Fibroblast of lung (primary cell): ENCODE data around the gene LGR6. TPM values are rescaled to one million over a fixed set of nuclear protein-coding genes. Genes with fewer than 3 reads are reported as not detected.
"Not testable (repeated sequence)": the region's sequence is repeated elsewhere in the genome, so short reads cannot be mapped to it uniquely, and the experiment has no call there.

Experiments used
- DNase-seq, 2 donors: peaks; one replicate each; pipeline versions ENCODE4 v3.0.0 to v3.0.0-alpha.2; 2010; ENCODE audit warnings: low read depth in 2 of 2
- H2AFZ ChIP-seq: 2 replicates; pipeline ENCODE4 v1.5.1; 2012; ENCODE audit warnings: low read length, control low read depth, inconsistent platforms
- H3K27ac ChIP-seq: 2 replicates; pipeline ENCODE4 v1.5.1; 2011; ENCODE audit warnings: low read length, control low read depth; ENCODE audit not compliant: insufficient read depth
- H3K27me3 ChIP-seq: 2 replicates; pipeline ENCODE4 v1.5.1; 2011; ENCODE audit warnings: mild to moderate bottlenecking, low read length; ENCODE audit not compliant: control insufficient read depth, insufficient read depth
- H3K36me3 ChIP-seq: 2 replicates; pipeline ENCODE4 v1.5.1; 2011; ENCODE audit warnings: low read length; ENCODE audit not compliant: control insufficient read depth, insufficient read depth
- H3K4me1 ChIP-seq: 2 replicates; pipeline ENCODE4 v1.5.1; 2011; ENCODE audit warnings: low read length; ENCODE audit not compliant: control insufficient read depth, insufficient read depth; ENCODE audit errors: extremely low read depth
- H3K4me2 ChIP-seq: 2 replicates; pipeline ENCODE4 v1.5.1; 2011; ENCODE audit warnings: low read length, control low read depth; ENCODE audit not compliant: insufficient read depth; ENCODE audit errors: extremely low read depth
- H3K4me3 ChIP-seq, 4 experiments: fragments of 200-600 bp in 1 of 4; sonication (generic) in 1 of 4; replicated peaks in 1 of 4; 2 replicates each; pipeline ENCODE4 v1.5.1; 2011 to 2016; ENCODE audit warnings: low read length in 4 of 4, low read depth in 3 of 4, mild to moderate bottlenecking in 3 of 4, control low read depth in 2 of 4, inconsistent platforms in 1 of 4, mixed read lengths in 1 of 4; ENCODE audit not compliant: insufficient read depth in 1 of 4; ENCODE audit errors: control extremely low read depth in 1 of 4
- H3K79me2 ChIP-seq: 2 replicates; pipeline ENCODE4 v1.5.1; 2012; ENCODE audit warnings: mild to moderate bottlenecking, low read length, inconsistent platforms; ENCODE audit not compliant: control insufficient read depth, insufficient read depth
- H3K9ac ChIP-seq: 2 replicates; pipeline ENCODE4 v1.5.1; 2011; ENCODE audit warnings: mild to moderate bottlenecking, low read length, control low read depth; ENCODE audit not compliant: insufficient read depth
- H3K9me3 ChIP-seq: 2 replicates; pipeline ENCODE4 v1.5.1; 2012; ENCODE audit warnings: low read depth, low read length; ENCODE audit not compliant: control insufficient read depth, insufficient read depth
- H4K20me1 ChIP-seq: 2 replicates; pipeline ENCODE4 v1.5.1; 2011; ENCODE audit warnings: low read length; ENCODE audit not compliant: control insufficient read depth, insufficient read depth; ENCODE audit errors: extremely low read depth
- CTCF ChIP-seq, 2 donors: IDR thresholded peaks in 1 of 2; conservative IDR thresholded peaks in 1 of 2; 1 replicate in 1 of 2; 2 replicates in 1 of 2; pipeline ENCODE4 v1.5.1; 2011 to 2012; ENCODE audit warnings: low read length in 2 of 2, control low read depth in 1 of 2, inconsistent platforms in 1 of 2, low read depth in 1 of 2, mild to moderate bottlenecking in 1 of 2
- EZH2 ChIP-seq: IDR thresholded peaks from 2 replicates; pipeline ENCODE4 v1.5.1; 2012; ENCODE audit warnings: low read length, control low read depth, mild to moderate bottlenecking; ENCODE audit errors: missing control alignments
- polyA plus RNA-seq, 2 donors: library from polyadenylated mRNA; depleted of rRNA in 1 of 2; stranded (reverse) in 1 of 2; unstranded in 1 of 2; fragments of >200 nt; gene quantifications; 2 replicates each; pipeline ENCODE4 v1.2.1, GENCODE V29; 2011 to 2012; ENCODE audit warnings: missing spikeins in 1 of 2
- total RNA-seq: library from RNA; depleted of rRNA; stranded (reverse); fragments of >200 nt; gene quantifications from 2 replicates; pipeline ENCODE4 v1.2.1, GENCODE V29; 2014

LGR6 gene
- total and polyA plus RNA-seq, 2 donors (not counting 1 experiment from before 2014, with no cell fraction given) = 0.02 TPM; not detected in 1

GRCh38 chr1:202164271-202165037 lies 29.1 kb upstream of the LGR6 start:
- H3K4me1 ChIP-seq = no peaks in the 10 kb centered on the region
- no peak for DNase-seq
- H3K4me2 ChIP-seq = no peak overlapping the region
- no peaks in the 10 kb centered on the region for H4K20me1 ChIP-seq
- no peak overlapping the region for H2AFZ ChIP-seq
- H3K79me2 ChIP-seq = no peaks in the 10 kb centered on the region
- peaks cover 15% of the 10 kb centered on the region for H3K27me3 ChIP-seq
- no peak overlapping the region for H3K9ac ChIP-seq
- no peak overlapping the region for H3K4me3 ChIP-seq
- H3K9me3 ChIP-seq = no peaks in the 10 kb centered on the region
- TF ChIP-seq EZH2 (no peak), CTCF (conservative IDR thresholded peaks at IDR 0.05 in 1 of 2, IDR thresholded peaks at IDR 0.05 in 1 of 2; ENCODE audit: low read depth in 1 of 2, low read length in 2 of 2) (no peak)
- H3K27ac ChIP-seq = no peak overlapping the region
- H3K36me3 ChIP-seq = no peaks in the 10 kb centered on the region

- H3K27ac ChIP-seq = no peak overlapping the region
- H3K4me1 ChIP-seq = no peaks in the 10 kb centered on the region
- H3K9ac ChIP-seq = no peak overlapping the region
- TF ChIP-seq CTCF (conservative IDR thresholded peaks at IDR 0.05 in 1 of 2, IDR thresholded peaks at IDR 0.05 in 1 of 2; ENCODE audit: low read depth in 1 of 2, low read length in 2 of 2) = no peak
- no peak for TF ChIP-seq EZH2
- no peaks in the 10 kb centered on the region for H3K9me3 ChIP-seq
- H3K79me2 ChIP-seq = no peaks in the 10 kb centered on the region
- peaks cover 15% of the 10 kb centered on the region for H3K27me3 ChIP-seq
- no peaks in the 10 kb centered on the region for H4K20me1 ChIP-seq
- no peaks in the 10 kb centered on the region for H3K36me3 ChIP-seq
- H2AFZ ChIP-seq = no peak overlapping the region
- no peak for DNase-seq
- H3K4me2 ChIP-seq = no peak overlapping the region
- no peak overlapping the region for H3K4me3 ChIP-seq
Measured at GRCh38 chr1:202165267-202165941, 28.2 kb upstream of the LGR6 start.

GRCh38 chr1:202165942-202166843 lies 27.4 kb upstream of the LGR6 start:
- Histone ChIP-seq H4K20me1 (no peaks in the 10 kb centered on the region), H3K36me3 (no peaks in the 10 kb centered on the region), H3K27ac (no peak overlapping the region), H3K4me1 (no peaks in the 10 kb centered on the region), H3K79me2 (no peaks in the 10 kb centered on the region), H3K9me3 (no peaks in the 10 kb centered on the region), H3K9ac (no peak overlapping the region), H2AFZ (no peak overlapping the region), H3K27me3 (peaks cover 12% of the 10 kb centered on the region), H3K4me3 (no peak overlapping the region), H3K4me2 (no peak overlapping the region)
- peak in 1 of 2 donors; percentile 26 for DNase-seq
- TF ChIP-seq EZH2 (no peak), CTCF (conservative IDR thresholded peaks at IDR 0.05 in 1 of 2, IDR thresholded peaks at IDR 0.05 in 1 of 2; ENCODE audit: low read depth in 1 of 2, low read length in 2 of 2) (no peak)

- not testable (repeated sequence) for H4K20me1 ChIP-seq, H3K36me3 ChIP-seq, H3K4me2 ChIP-seq, DNase-seq, H3K79me2 ChIP-seq, H2AFZ ChIP-seq, H3K4me1 ChIP-seq, H3K4me3 ChIP-seq, H3K9ac ChIP-seq, H3K9me3 ChIP-seq, H3K27ac ChIP-seq
- peaks cover 10% of the 10 kb centered on the region for H3K27me3 ChIP-seq
Measured at GRCh38 chr1:202167054-202167453, 26.5 kb upstream of the LGR6 start.
